HG03039 (cell line): ENCODE data around the gene BTBD8.

ENCODE experiments used
- ATAC-seq: cut with Tn5 transposase; IDR thresholded peaks from one replicate; pipeline ENCODE4 v1.9.1; 2021; ENCODE audit warnings: mild to moderate bottlenecking, moderate library complexity; ENCODE audit not compliant: unreplicated experiment

Gene BTBD8

DNA sequence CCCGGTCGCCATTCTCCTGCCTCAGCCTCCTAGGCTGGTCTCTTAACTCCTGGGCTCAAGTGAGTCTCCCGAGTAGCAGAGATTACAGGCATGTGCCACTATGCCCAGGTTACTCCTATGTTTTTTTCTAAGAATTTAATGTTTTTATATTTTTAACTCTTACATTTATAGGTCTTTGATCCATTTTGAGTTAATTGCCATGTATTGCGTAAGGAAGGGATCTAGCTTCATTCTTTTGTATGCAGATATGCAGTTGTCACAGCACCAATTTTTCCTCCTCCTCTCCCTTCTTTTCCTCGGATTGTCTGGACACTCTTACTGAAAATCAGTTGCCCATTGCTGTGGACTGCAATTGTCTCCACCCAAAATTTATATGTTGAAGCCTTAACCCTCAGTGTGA is 11.5 kb downstream of the BTBD8 start:
- ATAC-seq: no peak

DNA sequence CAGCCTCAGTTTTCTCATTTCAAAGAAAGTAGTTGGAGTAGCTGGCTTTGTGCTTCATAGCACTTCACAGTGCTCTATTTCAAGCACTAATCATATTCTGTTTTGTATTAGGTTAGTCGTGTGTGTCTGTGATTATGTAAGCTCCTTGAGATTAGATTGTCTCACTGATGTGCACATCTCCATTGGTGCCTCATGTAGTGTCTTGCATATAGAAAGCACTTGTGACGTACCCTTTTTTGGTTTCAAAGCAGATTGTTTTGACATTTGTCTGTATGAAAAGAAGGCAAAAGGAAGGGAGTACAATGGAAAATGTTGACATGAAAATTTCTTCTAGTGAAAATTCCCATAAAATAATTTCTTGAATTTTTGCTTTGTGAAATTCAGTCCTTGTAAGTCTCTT is 13.9 kb downstream of the BTBD8 start:
- ATAC-seq: no peak

GRCh38 chr1:92094595-92094994 is 14.4 kb downstream of the BTBD8 start:
- ATAC-seq: no peak

DNA sequence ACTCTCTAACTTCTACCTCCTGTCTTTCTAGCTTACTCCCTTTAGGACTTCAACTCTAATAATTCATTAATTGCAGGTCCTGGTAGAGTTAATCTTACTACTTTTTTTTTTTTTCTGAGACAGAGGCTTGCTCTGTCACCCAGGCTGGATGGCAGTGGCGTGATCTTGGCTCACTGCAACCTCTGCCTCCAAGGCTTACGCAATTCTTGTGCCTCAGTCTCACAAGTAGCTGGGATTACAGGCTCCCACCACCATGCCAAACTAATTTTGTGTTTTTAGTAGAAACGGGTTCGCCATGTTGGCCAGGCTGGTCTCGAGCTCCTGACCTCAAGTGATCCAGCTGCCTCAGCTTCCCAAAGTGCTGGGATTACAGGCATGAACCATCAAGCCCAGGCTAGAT is 15.7 kb downstream of the BTBD8 start:
- no peak for ATAC-seq

DNA sequence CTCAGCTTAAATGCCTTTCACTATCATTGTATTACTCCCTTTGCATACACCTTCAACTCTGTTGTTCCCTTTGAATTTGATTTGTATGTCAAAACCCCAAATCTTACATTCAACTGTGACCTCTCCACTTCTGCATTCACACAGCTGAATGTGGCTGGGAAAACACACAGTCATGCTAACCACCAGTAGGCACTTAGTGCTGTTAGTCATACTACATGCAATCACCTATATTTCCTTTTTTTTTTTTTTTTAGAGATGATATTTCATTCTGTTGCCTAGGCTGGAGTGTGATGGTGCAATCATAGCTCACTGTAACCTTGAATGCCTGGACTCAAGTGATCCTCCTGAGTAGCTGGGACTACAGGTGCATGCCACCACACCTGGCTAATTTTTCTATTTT is 16.2 kb downstream of the BTBD8 start:
- ATAC-seq: no peak

GRCh38 chr1:92105546-92106081 is 25.5 kb downstream of the BTBD8 start:
- no peak for ATAC-seq

GRCh38 chr1:92108631-92109030 is 28.5 kb downstream of the BTBD8 start:
- ATAC-seq: no peak

DNA sequence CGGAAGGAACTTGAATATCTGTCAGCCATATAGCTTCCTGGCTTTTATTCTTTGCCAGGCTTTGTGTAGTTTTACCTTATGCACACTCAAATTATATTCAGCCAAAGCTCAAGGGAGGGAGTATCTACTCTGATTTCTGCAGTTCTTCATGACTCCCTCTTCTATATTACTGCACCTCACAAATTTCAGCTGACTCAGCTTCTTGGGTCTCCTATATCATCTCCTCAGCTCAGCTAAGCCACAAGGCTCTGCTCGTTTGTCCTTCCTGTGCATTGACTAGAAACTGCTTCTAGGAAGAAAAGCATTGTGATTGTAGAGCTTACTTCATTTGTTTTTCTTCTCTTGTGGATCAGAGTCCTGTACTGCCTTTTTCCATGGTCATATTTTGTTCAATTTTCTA is 37.4 kb downstream of the BTBD8 start:
- ATAC-seq: no peak

GRCh38 chr1:92118826-92119225 is 38.7 kb downstream of the BTBD8 start:
- ATAC-seq: no peak

- no peak for ATAC-seq
These were observed 43.7 kb downstream of the BTBD8 start for GRCh38 chr1:92123868-92124267.

DNA sequence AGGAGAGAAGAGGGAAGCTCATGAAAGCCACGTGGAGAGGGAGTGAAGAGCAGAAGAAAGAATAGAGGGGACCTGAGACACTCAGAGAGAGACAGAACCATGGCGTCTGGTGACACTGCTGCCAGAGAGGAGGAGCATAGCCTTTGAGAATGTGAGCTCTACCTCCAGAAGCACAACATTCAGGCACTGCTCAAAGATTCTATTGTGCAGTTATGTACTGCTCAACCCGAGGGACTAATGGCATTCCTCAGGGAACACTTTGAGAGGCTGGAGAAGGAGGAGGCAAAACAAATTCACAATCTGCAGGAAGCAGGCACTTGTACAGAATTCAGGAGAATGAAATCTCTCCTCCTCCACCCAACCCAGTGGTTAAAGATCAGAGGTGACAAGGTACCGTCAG is 45.1 kb downstream of the BTBD8 start:
- ATAC-seq: no peak

- no peak for ATAC-seq
These were observed 45.9 kb downstream of the BTBD8 start for GRCh38 chr1:92126088-92126487.

GRCh38 chr1:92134331-92134730 is 54.2 kb downstream of the BTBD8 start:
- no peak for ATAC-seq

GRCh38 chr1:92136341-92136740 is 56.2 kb downstream of the BTBD8 start:
- ATAC-seq: no peak

- ATAC-seq: no peak
These were observed 74.8 kb downstream of the BTBD8 start for GRCh38 chr1:92154934-92155333.

DNA sequence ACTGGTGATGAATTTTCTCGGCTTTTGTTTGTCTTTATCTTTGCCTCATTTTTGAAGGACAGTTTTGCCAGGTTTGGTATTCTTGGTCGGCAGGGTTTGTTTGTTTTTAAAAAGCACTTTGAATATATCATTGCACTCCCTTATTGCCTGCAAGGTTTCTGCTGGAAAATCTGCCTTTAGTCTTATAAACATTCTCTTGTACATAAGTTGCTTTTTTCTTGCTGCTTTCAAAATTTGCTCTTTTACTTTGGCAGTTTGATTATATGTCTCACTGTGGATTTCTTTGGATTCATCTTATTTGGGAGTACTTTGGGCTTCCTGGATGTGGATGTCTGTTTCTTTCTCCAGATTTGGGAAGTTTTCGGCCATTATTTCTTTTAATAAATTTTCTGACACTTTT is 79.4 kb downstream of the BTBD8 start:
- ATAC-seq: no peak

- no peak for ATAC-seq
These were observed 85.2 kb downstream of the BTBD8 start for GRCh38 chr1:92165389-92165788.

GRCh38 chr1:92167151-92167550 is 87.0 kb downstream of the BTBD8 start:
- ATAC-seq: no peak

DNA sequence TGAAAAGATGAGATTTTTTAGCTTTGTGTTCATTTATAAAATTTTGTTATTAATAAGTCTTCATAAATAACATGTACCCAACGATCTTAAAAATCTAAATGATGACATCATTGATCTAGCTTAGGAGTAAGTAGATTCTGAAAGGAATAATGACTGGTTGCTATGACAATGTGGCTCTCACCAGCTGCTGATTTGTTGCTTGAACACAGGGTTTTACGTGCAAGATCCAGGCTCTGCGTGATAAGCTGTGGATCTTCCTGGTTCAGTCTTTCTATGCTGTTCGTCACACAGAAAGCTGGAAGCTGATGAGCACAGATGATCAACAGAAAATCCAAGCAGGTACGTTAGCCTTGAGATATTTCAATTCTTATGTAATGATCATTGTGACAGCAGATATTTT is 88.5 kb downstream of the BTBD8 start:
- ATAC-seq: no peak

DNA sequence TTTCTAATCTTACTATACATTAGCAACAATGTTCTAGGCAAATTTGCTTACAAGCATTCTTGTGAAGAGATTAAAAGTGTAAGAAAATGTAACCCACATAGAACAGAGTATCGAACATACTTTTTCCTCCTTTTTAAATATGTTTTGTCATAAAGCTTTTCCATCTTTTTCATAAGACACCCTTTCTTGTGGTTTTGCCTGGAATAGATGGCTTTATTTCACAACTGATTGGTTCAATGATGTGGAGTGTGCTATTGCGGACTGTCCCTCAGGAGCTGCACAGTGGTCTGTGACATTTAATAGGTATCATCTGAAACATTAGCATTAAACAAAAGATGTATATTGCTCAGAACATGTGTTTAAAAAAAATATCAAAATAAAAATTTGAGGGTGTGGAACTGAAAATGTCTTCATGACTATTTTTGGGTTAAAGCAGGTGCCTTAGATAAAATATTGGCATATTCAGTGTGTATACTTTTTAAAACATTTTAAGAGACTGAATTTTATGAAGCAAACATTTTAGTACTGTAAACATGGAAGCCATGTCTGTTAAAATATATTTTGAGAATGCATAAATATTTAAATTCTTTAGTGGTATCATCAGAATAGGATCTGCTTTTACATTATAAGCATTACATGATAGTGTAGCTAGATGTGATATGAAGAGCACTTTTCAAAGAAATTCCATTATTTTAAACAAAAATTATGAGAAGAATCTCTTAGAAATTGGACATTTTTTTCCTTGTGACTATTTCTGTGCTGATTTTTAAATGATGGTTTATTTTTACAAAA is 89.3 kb downstream of the BTBD8 start:
- no peak for ATAC-seq

- ATAC-seq: no peak
These were observed 104.5 kb downstream of the BTBD8 start for GRCh38 chr1:92184632-92185031.

GRCh38 chr1:92186081-92186480 is 105.9 kb downstream of the BTBD8 start:
- ATAC-seq: no peak
